A549 (cell line): ENCODE results near the gene SKI.

Source experiments
- CTCF ChIP-seq: fragments of >200 bp; sonication (Bioruptor Twin); formaldehyde crosslinking; IDR thresholded peaks from 3 replicates; pipeline ENCODE4 v1.5.1; 2016
- JUN ChIP-seq, 2 experiments: fragments of >200 bp; sonication (Bioruptor Twin); formaldehyde crosslinking; IDR thresholded peaks; 2 replicates in 1 of 2; 3 replicates in 1 of 2; pipeline ENCODE4 v1.6.1; 2016 to 2017
- MAFK ChIP-seq: fragments of 450-650 bp; IDR thresholded peaks from 2 replicates; pipeline ENCODE4 v1.6.1; 2014; ENCODE audit not compliant: partially characterized antibody
- POLR2A ChIP-seq: IDR thresholded peaks from 2 replicates; pipeline ENCODE4 v1.6.1; 2012; ENCODE audit warnings: mild to moderate bottlenecking, low read length

- TF ChIP-seq POLR2A (no peak), JUN (IDR thresholded peaks at IDR 0.05) (no peak), CTCF (no peak), MAFK (no peak)
These were observed 66.1 kb downstream of the SKI start for GRCh38 chr1:2294033-2294724.
